CD4-positive, alpha-beta T cell treated with Interleukin-6 for 4 hours (primary cell): ENCODE results near the gene SHH.
"Not testable (repeated sequence)": the region's sequence is repeated elsewhere in the genome, so short reads cannot be mapped to it uniquely, and the experiment has no call there.

Source experiments
- DNase-seq: peaks from one replicate; pipeline ENCODE4 v3.0.0-alpha.2; 2020; ENCODE audit warnings: mixed read lengths

SHH gene

DNA sequence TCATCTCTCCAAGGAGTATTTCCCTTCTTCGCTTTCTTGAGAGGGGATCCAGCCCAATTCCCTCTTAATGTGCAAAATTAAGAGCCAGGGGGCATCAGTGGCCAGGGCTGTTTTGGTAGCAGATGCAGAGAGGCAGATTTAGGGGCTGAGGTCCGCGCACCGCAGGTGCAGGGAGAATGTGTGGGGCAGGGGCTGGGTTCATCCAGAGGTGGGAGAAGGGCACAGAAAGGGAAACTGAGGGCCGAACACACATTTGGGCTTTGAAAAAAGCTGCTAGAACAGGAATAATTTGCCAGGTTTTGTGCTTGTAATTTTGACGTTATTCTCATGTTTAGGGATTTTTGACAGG is 6.5 kb upstream of the SHH start:
- no peak for DNase-seq

DNA sequence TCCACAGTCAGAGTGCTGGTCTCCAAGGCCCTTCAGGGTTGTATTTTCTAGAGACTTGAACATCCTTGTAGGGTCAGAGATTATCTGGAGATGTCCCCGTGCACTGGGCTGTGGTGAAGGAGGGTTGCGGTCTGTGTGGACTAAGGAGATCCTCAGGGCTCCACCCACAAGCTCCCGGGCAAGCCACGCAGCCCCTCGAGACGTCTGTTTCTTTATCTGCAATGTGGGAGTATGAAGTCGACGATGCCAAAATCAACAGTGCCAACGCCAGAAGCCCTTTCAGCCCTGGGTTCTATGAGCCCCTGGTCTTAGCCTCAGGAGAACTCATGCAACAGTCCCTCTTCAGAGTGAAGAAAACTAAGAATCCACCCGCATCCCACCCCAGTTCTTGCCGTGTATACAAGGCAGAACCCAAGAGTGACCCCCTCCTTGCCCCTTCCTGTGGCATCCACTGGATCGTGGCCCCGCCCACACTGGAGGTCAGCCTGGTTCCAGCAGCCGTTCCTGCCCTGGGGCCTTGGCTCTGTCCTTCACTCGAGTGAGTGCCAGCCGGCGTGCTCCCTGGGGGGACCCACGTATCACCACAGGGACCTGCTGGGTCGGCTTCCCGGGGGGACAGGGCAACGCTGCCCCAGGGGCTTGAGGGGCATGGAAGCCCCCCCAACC is 6.0 kb upstream of the SHH start:
- no peak for DNase-seq

- DNase-seq, result not testable (repeated sequence)
Observed at GRCh38 chr7:155817515-155817914, 5.3 kb upstream of the SHH start.

GRCh38 chr7:155816996-155817395 is 4.7 kb upstream of the SHH start:
- no peak for DNase-seq

DNA sequence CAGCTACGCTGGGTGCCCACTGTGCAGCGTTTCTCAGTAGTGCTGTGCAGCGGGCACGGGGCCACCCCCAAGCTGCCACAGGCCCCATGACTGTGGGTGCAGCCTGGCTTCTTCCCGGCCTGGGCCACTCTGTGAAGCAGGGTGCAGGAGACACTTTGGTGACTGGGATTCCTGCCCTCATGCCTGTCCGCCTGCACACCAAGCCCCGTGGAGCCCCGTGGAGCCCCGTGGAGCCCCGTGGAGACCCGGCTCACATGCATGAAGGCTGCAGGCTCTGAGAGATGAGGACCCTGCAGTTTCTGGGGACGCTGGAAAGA is 3.9 kb upstream of the SHH start:
- no peak for DNase-seq

GRCh38 chr7:155815332-155816191 is 3.3 kb upstream of the SHH start:
- peak; percentile 53 for DNase-seq

GRCh38 chr7:155814316-155815276 is 2.3 kb upstream of the SHH start:
- no peak for DNase-seq

- no peak for DNase-seq
Observed at GRCh38 chr7:155813546-155814315, 1.5 kb upstream of the SHH start.

GRCh38 chr7:155813125-155813524 is 862 bp upstream of the SHH start:
- DNase-seq, result no peak

DNA sequence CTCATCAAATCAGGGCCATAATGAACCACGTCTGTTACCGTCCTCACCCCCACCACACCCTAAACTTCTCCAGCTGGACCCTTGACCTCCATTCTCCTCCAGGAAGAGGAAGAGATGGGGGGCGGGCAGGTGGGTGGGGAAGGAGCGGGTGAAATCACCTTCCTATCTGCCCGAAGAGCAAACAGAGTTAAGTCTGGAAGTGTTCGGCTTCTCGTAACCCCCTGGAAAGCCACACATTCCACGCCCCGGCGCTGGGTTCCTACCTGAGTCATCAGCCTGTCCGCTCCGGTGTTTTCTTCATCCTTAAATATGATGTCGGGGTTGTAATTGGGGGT is 736 bp downstream of the SHH start:
- DNase-seq, result no peak

GRCh38 chr7:155810770-155811559 is 1.3 kb downstream of the SHH start:
- no peak for DNase-seq

GRCh38 chr7:155809947-155810769 is 2.1 kb downstream of the SHH start:
- DNase-seq, result no peak

- DNase-seq, result no peak
Observed at GRCh38 chr7:155809332-155809946, 2.8 kb downstream of the SHH start.

- no peak for DNase-seq
Observed at GRCh38 chr7:155808549-155809331, 3.5 kb downstream of the SHH start.

DNA sequence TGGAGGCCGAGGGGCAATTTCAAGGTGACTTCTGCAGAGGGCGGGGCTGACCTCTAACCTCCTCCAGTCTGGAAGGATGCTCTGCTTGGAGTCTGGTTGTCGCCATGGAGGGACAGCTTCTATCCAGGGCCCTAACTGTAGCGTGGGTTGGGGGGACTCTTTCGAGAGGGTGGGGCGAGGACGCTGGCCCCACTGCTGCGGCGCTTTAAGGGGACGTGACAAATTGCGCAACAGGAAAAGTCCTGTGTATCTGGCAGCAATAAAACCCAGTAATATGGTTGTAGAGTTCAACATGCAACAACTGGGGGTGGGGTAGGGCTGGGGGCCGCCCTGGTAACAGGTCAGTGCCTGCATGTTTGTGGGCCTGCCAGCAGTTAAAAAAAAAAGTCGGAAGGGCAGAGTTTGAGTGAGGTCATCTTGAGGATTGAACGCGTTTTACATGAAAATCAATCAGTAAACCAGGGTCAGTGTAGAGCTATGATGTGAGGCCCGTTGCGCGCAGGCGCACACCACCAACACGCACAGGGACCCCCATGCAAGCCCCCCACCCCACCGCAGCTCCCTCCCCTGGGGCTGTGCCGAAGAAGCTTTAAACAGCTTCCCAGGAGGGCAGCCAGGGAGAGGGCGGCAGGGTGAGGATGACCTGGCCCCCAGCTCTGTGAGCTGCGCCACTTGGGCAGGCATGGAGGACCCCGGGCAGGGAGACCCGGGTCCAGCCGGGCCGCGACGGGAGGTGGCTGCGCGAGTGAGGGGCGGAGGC is 4.3 kb downstream of the SHH start:
- no peak for DNase-seq

DNA sequence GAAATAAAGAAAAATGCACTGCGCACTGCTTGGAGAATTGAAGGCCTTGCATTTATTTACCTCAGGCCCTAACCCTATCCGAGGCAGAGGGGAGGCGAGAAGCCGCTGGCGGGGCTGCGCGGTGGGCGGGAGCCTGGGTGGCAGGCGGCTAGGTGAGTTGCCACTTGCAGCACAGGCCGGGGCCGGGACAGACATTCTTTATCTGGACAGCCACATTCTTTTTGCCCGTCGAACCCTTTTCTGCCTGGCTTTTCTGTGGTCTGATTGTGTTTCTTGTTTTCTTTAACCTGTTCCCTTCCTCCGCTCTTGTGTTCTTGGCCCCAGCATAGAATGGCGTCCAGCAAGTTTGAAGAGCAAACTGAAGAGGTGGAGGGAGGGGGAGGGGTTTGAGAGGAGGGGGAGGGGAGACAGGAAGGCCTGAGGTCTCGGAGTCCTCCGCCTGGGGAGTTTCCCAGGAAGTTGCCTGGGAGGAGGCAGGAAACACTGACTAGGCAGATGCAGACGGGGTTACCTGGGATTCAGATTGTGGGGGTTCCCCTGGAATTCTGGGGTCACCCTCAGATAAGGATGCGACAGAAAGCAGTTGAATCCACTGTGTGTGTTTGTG is 5.1 kb downstream of the SHH start:
- DNase-seq, result no peak

- DNase-seq, result no peak
Observed at GRCh38 chr7:155806096-155806871, 6.0 kb downstream of the SHH start.

- no peak for DNase-seq
Observed at GRCh38 chr7:155805826-155806095, 6.5 kb downstream of the SHH start.
